ENCODE measurements around the gene TRPC3.
"Not testable (repeated sequence)": the region's sequence is repeated elsewhere in the genome, so short reads cannot be mapped to it uniquely, and the experiment has no call there.

The TRPC3 gene

GRCh38 chr4:121946644-121947043, 5.2 kb downstream of the TRPC3 start:
- no peak for DNase-seq (ENCODE audit: low read depth, low spot score)

GRCh38 chr4:121943941-121944340, 7.9 kb downstream of the TRPC3 start:
- no peak for DNase-seq (ENCODE audit: low read depth, low spot score)

GRCh38 chr4:121939690-121940089, 12.2 kb downstream of the TRPC3 start:
- no peak for DNase-seq (ENCODE audit: low read depth, low spot score)

GRCh38 chr4:121938282-121939092, 13.4 kb downstream of the TRPC3 start:
- no peak for DNase-seq (ENCODE audit: low read depth, low spot score)

GRCh38 chr4:121936101-121936500, 15.8 kb downstream of the TRPC3 start:
- DNase-seq (ENCODE audit: low read depth, low spot score) = no peak

GRCh38 chr4:121934635-121935034, 17.2 kb downstream of the TRPC3 start:
- no peak for DNase-seq (ENCODE audit: low read depth, low spot score)

GRCh38 chr4:121932212-121932974, 19.5 kb downstream of the TRPC3 start:
- no peak for DNase-seq (ENCODE audit: low read depth, low spot score)

- DNase-seq (ENCODE audit: low read depth, low spot score) = no peak
These were observed 21.6 kb downstream of the TRPC3 start for GRCh38 chr4:121930304-121930703.

GRCh38 chr4:121927948-121928347, 23.9 kb downstream of the TRPC3 start:
- DNase-seq (ENCODE audit: low read depth, low spot score) = no peak

GRCh38 chr4:121926490-121926889, 25.4 kb downstream of the TRPC3 start:
- DNase-seq (ENCODE audit: low read depth, low spot score) = not testable (repeated sequence)

GRCh38 chr4:121923306-121923705, 28.6 kb downstream of the TRPC3 start:
- no peak for DNase-seq (ENCODE audit: low read depth, low spot score)

GRCh38 chr4:121913667-121914066, 38.2 kb downstream of the TRPC3 start:
- no peak for DNase-seq (ENCODE audit: low read depth, low spot score)

- DNase-seq (ENCODE audit: low read depth, low spot score) = no peak
These were observed 43.5 kb downstream of the TRPC3 start for GRCh38 chr4:121908346-121908745.

GRCh38 chr4:121900132-121900983, 51.5 kb downstream of the TRPC3 start:
- DNase-seq (ENCODE audit: low read depth, low spot score) = peak; percentile 16

GRCh38 chr4:121898150-121898549, 53.7 kb downstream of the TRPC3 start:
- DNase-seq (ENCODE audit: low read depth, low spot score) = no peak

GRCh38 chr4:121888134-121888533, 63.7 kb downstream of the TRPC3 start:
- DNase-seq (ENCODE audit: low read depth, low spot score) = no peak

- no peak for DNase-seq (ENCODE audit: low read depth, low spot score)
These were observed 66.7 kb downstream of the TRPC3 start for GRCh38 chr4:121885115-121885514.

GRCh38 chr4:121881158-121881557, 70.7 kb downstream of the TRPC3 start:
- DNase-seq (ENCODE audit: low read depth, low spot score) = no peak

- DNase-seq (ENCODE audit: low read depth, low spot score) = no peak
These were observed 72.7 kb downstream of the TRPC3 start for GRCh38 chr4:121879135-121879534.

- DNase-seq (ENCODE audit: low read depth, low spot score) = no peak
These were observed 74.7 kb downstream of the TRPC3 start for GRCh38 chr4:121877041-121877773.

- no peak for DNase-seq (ENCODE audit: low read depth, low spot score)
These were observed 75.8 kb downstream of the TRPC3 start for GRCh38 chr4:121876070-121876469.
